22Rv1 (cell line): Measurements from ENCODE around the gene CD37.

ENCODE experiments used
- CTCF ChIP-seq: fragments of 450-650 bp; IDR thresholded peaks from 2 replicates; pipeline ENCODE4 v1.5.1; 2017; ENCODE audit warnings: mild to moderate bottlenecking
- ZFX ChIP-seq: fragments of 450-650 bp; IDR thresholded peaks from 2 replicates; pipeline ENCODE4 v1.6.1; 2017; ENCODE audit warnings: antibody characterized with exemption, borderline replicate concordance

GRCh38 chr19:49331616-49332055 is 3.6 kb upstream of the CD37 start:
- TF ChIP-seq CTCF (no peak), ZFX (no peak)
